WTC11 (cell line): ENCODE data around the gene PCDHA1.

Experiments
- ATF2 ChIP-seq: sonication (generic); formaldehyde crosslinking; IDR thresholded peaks from 2 replicates; pipeline ENCODE4 v1.8.1; 2022; ENCODE audit warnings: low read depth, missing genetic modification reagents, borderline replicate concordance
- CBFB ChIP-seq: sonication (generic); formaldehyde crosslinking; IDR thresholded peaks from 2 replicates; pipeline ENCODE4 v1.8.1; 2022; ENCODE audit warnings: mild to moderate bottlenecking, low read depth, missing genetic modification reagents
- GRHL2 ChIP-seq: fragments of 250-450 bp; sonication (Bioruptor Pico); IDR thresholded peaks from 2 replicates; pipeline ENCODE4 v1.8.0; 2022; ENCODE audit warnings: mild to moderate bottlenecking, moderate library complexity; ENCODE audit not compliant: insufficient replicate concordance, severe bottlenecking
- JUN ChIP-seq: sonication (generic); formaldehyde crosslinking; IDR thresholded peaks from 2 replicates; pipeline ENCODE4 v1.8.0; 2023; ENCODE audit warnings: mild to moderate bottlenecking, missing genetic modification reagents
- USF1 ChIP-seq: sonication (generic); formaldehyde crosslinking; IDR thresholded peaks from 2 replicates; pipeline ENCODE4 v1.8.0; 2022; ENCODE audit warnings: mild to moderate bottlenecking, missing genetic modification reagents
- TF ChIP-seq, protein P1 (sequence below): fragments of 200-600 bp; IDR thresholded peaks from 2 replicates; pipeline ENCODE4 v1.8.0; 2022; ENCODE audit warnings: antibody characterized with exemption

DNA sequence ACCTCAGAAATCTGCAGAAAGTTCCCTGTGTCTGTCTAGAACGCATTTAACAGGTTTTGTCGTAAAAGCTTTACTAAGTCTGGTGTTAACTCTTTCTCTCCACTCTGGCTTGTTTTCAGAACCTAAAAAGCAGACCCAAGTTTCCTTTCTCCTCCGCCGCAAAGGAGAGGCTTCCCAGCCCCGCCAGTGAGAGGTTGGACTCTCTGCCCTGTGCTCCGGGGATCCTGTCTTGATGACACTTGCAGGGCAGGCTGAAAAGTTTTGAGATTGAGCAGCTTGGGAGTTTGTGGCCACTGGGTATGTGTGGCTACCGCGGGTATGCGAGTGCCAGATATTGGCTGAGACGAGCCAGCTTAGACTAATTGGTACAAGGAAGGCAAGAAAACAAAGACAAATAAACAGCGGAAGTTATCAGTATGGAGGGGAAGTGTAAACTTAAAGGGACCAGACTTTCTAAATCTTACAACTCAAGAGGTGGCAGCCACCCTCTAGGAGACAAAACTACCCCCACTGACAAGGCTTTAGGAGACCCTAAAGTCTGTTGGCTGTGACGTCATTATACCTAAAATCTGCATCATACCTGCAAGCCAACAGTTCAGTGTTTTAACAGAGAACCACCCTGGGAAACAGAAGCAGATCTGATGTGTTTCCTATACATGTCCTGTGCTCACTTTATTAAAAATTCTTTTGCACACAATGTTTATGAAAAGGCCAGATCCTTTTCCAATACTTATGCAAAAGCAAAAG, 224.3 kb downstream of the PCDHA1 start:
- TF ChIP-seq, protein P1, sequence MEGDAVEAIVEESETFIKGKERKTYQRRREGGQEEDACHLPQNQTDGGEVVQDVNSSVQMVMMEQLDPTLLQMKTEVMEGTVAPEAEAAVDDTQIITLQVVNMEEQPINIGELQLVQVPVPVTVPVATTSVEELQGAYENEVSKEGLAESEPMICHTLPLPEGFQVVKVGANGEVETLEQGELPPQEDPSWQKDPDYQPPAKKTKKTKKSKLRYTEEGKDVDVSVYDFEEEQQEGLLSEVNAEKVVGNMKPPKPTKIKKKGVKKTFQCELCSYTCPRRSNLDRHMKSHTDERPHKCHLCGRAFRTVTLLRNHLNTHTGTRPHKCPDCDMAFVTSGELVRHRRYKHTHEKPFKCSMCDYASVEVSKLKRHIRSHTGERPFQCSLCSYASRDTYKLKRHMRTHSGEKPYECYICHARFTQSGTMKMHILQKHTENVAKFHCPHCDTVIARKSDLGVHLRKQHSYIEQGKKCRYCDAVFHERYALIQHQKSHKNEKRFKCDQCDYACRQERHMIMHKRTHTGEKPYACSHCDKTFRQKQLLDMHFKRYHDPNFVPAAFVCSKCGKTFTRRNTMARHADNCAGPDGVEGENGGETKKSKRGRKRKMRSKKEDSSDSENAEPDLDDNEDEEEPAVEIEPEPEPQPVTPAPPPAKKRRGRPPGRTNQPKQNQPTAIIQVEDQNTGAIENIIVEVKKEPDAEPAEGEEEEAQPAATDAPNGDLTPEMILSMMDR: no peak
- no peak for TF ChIP-seq CBFB
- TF ChIP-seq USF1 (CRISPR knock-in tag): no peak
- TF ChIP-seq JUN (CRISPR knock-in tag): no peak
- TF ChIP-seq ATF2 (CRISPR knock-in tag): no peak
- no peak for TF ChIP-seq GRHL2 (CRISPR knock-in tag)
